H1 (cell line): ENCODE data around the gene VARS2. TPM values are rescaled to one million over a fixed set of nuclear protein-coding genes. Genes with fewer than 3 reads are reported as not detected.

Experiments
- CTCF ChIA-PET: fragments of 300-600 bp; sonication (Branson Sonifier 250); formaldehyde crosslinking; loops from one replicate; lab custom pipeline; 2021; ENCODE audit not compliant: partially characterized antibody; lab: Charles Lee
- POLR2A ChIA-PET: fragments of 300-600 bp; sonication (Branson Sonifier 250); formaldehyde crosslinking; loops from one replicate; lab custom pipeline; 2021; ENCODE audit warnings: inconsistent platforms; ENCODE audit not compliant: partially characterized antibody; lab: Charles Lee
- DNase-seq, 2 experiments: peaks; one replicate each; pipeline versions ENCODE4 v3.0.0 to v3.0.0-alpha.2; 2010 to 2022; ENCODE audit warnings: low spot score in 2 of 2, low read depth in 1 of 2, mixed read lengths in 1 of 2
- FAIRE-seq: peaks from 2 replicates; lab custom pipeline; 2011; peaks lifted over from hg19 to GRCh38; lab: Jason Lieb, UNC
- H2AFZ ChIP-seq: 2 replicates; pipeline ENCODE4 v1.8.1; 2012; ENCODE audit warnings: low read length, inconsistent platforms
- H2AK5ac ChIP-seq: 2 replicates; pipeline ENCODE4 v1.6.1; 2013; ENCODE audit warnings: low read depth, low read length
- H2BK120ac ChIP-seq: replicated peaks from 2 replicates; pipeline ENCODE3; 2013; ENCODE audit warnings: low read depth, low read length, inconsistent platforms
- H2BK12ac ChIP-seq: 2 replicates; pipeline ENCODE4 v1.6.1; 2013; ENCODE audit warnings: low read depth, low read length
- H2BK15ac ChIP-seq: 2 replicates; pipeline ENCODE4 v1.6.1; 2013; ENCODE audit warnings: low read length
- H2BK20ac ChIP-seq: 2 replicates; pipeline ENCODE4 v1.6.1; 2013; ENCODE audit warnings: low read length
- H2BK5ac ChIP-seq: 2 replicates; pipeline ENCODE4 v1.6.1; 2013; ENCODE audit warnings: low read depth, low read length
- H3K14ac ChIP-seq: 2 replicates; pipeline ENCODE4 v1.6.1; 2013; ENCODE audit warnings: inconsistent platforms; ENCODE audit not compliant: insufficient read length
- H3K18ac ChIP-seq: 2 replicates; pipeline ENCODE4 v1.6.1; 2013; ENCODE audit warnings: low read length; ENCODE audit errors: extremely low read depth
- H3K23ac ChIP-seq: 2 replicates; pipeline ENCODE4 v1.6.1; 2013; ENCODE audit warnings: inconsistent platforms; ENCODE audit not compliant: insufficient read length
- H3K23me2 ChIP-seq: 2 replicates; pipeline ENCODE4 v1.6.1; 2013; ENCODE audit warnings: low read depth, low read length
- H3K27ac ChIP-seq: 2 replicates; pipeline ENCODE4 v1.6.1; 2011; ENCODE audit warnings: low read depth, low read length, inconsistent platforms
- H3K27me3 ChIP-seq, 4 experiments: replicated peaks in 1 of 4; 1 replicate in 1 of 4; 2 replicates in 3 of 4; pipeline versions ENCODE4 v1.6.1 to v1.8.1; 2011 to 2013; ENCODE audit warnings: low read length in 3 of 4, mild to moderate bottlenecking in 3 of 4, inconsistent platforms in 2 of 4, mixed read lengths in 2 of 4, moderate library complexity in 1 of 4; ENCODE audit not compliant: control insufficient read depth in 3 of 4, insufficient read depth in 3 of 4; ENCODE audit errors: extremely low read depth in 1 of 4
- H3K36me3 ChIP-seq, 4 experiments: 2 replicates each; pipeline versions ENCODE4 v1.6.1 to v1.8.1; 2011 to 2013; ENCODE audit warnings: mild to moderate bottlenecking in 4 of 4, low read length in 3 of 4, moderate library complexity in 2 of 4, control low read depth in 1 of 4, inconsistent platforms in 1 of 4; ENCODE audit not compliant: insufficient read depth in 4 of 4, control insufficient read depth in 2 of 4
- H3K4ac ChIP-seq: replicated peaks from 2 replicates; pipeline ENCODE3; 2013; ENCODE audit warnings: low read length, low read depth, mixed read lengths, inconsistent platforms; ENCODE audit not compliant: insufficient read length
- H3K4me1 ChIP-seq, 4 experiments: replicated peaks in 1 of 4; 1 replicate in 1 of 4; 2 replicates in 3 of 4; pipeline versions ENCODE4 v1.6.1 to v1.8.1; 2011 to 2013; ENCODE audit warnings: low read length in 3 of 4, inconsistent platforms in 2 of 4, mixed read lengths in 1 of 4; ENCODE audit not compliant: insufficient read depth in 4 of 4, control insufficient read depth in 3 of 4
- H3K4me2 ChIP-seq, 2 experiments: 2 replicates each; pipeline versions ENCODE4 v1.6.1 to v1.8.1; 2011 to 2013; ENCODE audit warnings: low read depth in 2 of 2, low read length in 2 of 2, control low read depth in 1 of 2, inconsistent platforms in 1 of 2, mild to moderate bottlenecking in 1 of 2; ENCODE audit not compliant: insufficient read depth in 1 of 2
- H3K4me3 ChIP-seq, 4 experiments: fragments of 200-600, 300-600 bp in 1 of 4; sonication (generic), shearing (Covaris generic), sonication (Bioruptor Twin) in 1 of 4; 2 replicates each; pipeline versions ENCODE4 v1.5.1 to v1.8.1; 2011 to 2016; ENCODE audit warnings: low read length in 4 of 4, low read depth in 3 of 4, control low read depth in 2 of 4, inconsistent platforms in 2 of 4, mild to moderate bottlenecking in 2 of 4, mixed read lengths in 1 of 4, moderate library complexity in 1 of 4; ENCODE audit not compliant: insufficient read depth in 2 of 4; ENCODE audit errors: extremely low read depth in 1 of 4
- H3K56ac ChIP-seq: replicated peaks from 2 replicates; pipeline ENCODE3; 2013; ENCODE audit warnings: low read depth, mild to moderate bottlenecking, mixed read lengths, low read length, inconsistent platforms; ENCODE audit not compliant: insufficient read length
- H3K79me1 ChIP-seq: 2 replicates; pipeline ENCODE4 v1.6.1; 2013; ENCODE audit warnings: low read depth, low read length, control low read depth
- H3K79me2 ChIP-seq, 2 experiments: 2 replicates each; pipeline versions ENCODE4 v1.6.1 to v1.8.1; 2012 to 2013; ENCODE audit warnings: low read length in 2 of 2, mild to moderate bottlenecking in 2 of 2, inconsistent platforms in 1 of 2; ENCODE audit not compliant: insufficient read depth in 2 of 2, control insufficient read depth in 1 of 2
- H3K9ac ChIP-seq, 4 experiments: replicated peaks in 1 of 4; 1 replicate in 1 of 4; 2 replicates in 3 of 4; pipeline versions ENCODE4 v1.6.1 to v1.8.1; 2011 to 2013; ENCODE audit warnings: low read depth in 3 of 4, low read length in 3 of 4, control low read depth in 2 of 4, mild to moderate bottlenecking in 2 of 4, moderate library complexity in 2 of 4, inconsistent platforms in 1 of 4; ENCODE audit errors: extremely low read depth in 1 of 4
- H3K9me3 ChIP-seq, 2 experiments: 2 replicates each; pipeline versions ENCODE4 v1.6.1 to v1.8.1; 2012 to 2013; ENCODE audit warnings: mild to moderate bottlenecking in 2 of 2, moderate library complexity in 2 of 2, control low read depth in 1 of 2, inconsistent platforms in 1 of 2, low read depth in 1 of 2, low read length in 1 of 2, mixed read lengths in 1 of 2; ENCODE audit not compliant: insufficient read depth in 2 of 2
- H4K20me1 ChIP-seq, 2 experiments: replicated peaks in 1 of 2; 2 replicates each; pipeline versions ENCODE3 to v1.8.1; 2011 to 2013; ENCODE audit warnings: inconsistent platforms in 2 of 2, low read length in 2 of 2, mild to moderate bottlenecking in 1 of 2; ENCODE audit not compliant: insufficient read depth in 2 of 2, control insufficient read depth in 1 of 2
- H4K5ac ChIP-seq: 2 replicates; pipeline ENCODE4 v1.6.1; 2013; ENCODE audit warnings: low read length, low read depth, mixed read lengths, inconsistent platforms; ENCODE audit not compliant: insufficient read length
- H4K8ac ChIP-seq: 2 replicates; pipeline ENCODE4 v1.8.0; 2013; ENCODE audit warnings: mild to moderate bottlenecking, moderate library complexity, low read length, inconsistent platforms; ENCODE audit not compliant: insufficient read depth; ENCODE audit errors: extremely low read depth
- H4K91ac ChIP-seq: replicated peaks from 2 replicates; pipeline ENCODE3; 2013; ENCODE audit warnings: low read length, mixed read lengths, inconsistent platforms; ENCODE audit not compliant: insufficient read length
- CHD1 ChIP-seq: IDR thresholded peaks from 2 replicates; pipeline ENCODE4 v1.6.1; 2012; ENCODE audit warnings: low read depth, low read length, improper control_type of control experiment
- CREB1 ChIP-seq: IDR thresholded peaks from 2 replicates; pipeline ENCODE4 v1.6.1; 2012; ENCODE audit warnings: inconsistent platforms
- MAFK ChIP-seq: IDR thresholded peaks from 2 replicates; pipeline ENCODE4 v1.6.1; 2012; ENCODE audit warnings: low read depth, mild to moderate bottlenecking, improper control_type of control experiment, low read length
- PHF8 ChIP-seq: fragments of 200-600 bp; sonication (generic); conservative IDR thresholded peaks from 2 replicates; pipeline ENCODE4 v1.7.1; 2012; ENCODE audit warnings: low read depth, mild to moderate bottlenecking, inconsistent platforms, low read length, moderate library complexity
- RXRA ChIP-seq: IDR thresholded peaks from 2 replicates; pipeline ENCODE4 v1.6.1; 2011; ENCODE audit warnings: low read depth, mild to moderate bottlenecking, low read length, moderate library complexity; ENCODE audit not compliant: insufficient read depth
- SIX5 ChIP-seq: IDR thresholded peaks from 2 replicates; pipeline ENCODE4 v1.6.1; 2011; ENCODE audit warnings: mild to moderate bottlenecking, low read depth, low read length
- TAF1 ChIP-seq: IDR thresholded peaks from 2 replicates; pipeline ENCODE4 v1.6.1; 2011; ENCODE audit warnings: mild to moderate bottlenecking, low read depth, low read length
- TAF7 ChIP-seq: optimal IDR thresholded peaks from 2 replicates; pipeline ENCODE3; 2011; ENCODE audit warnings: low read depth, mild to moderate bottlenecking, inconsistent platforms, low read length, moderate library complexity, borderline replicate concordance
- TEAD4 ChIP-seq: IDR thresholded peaks from 2 replicates; pipeline ENCODE4 v1.6.1; 2012; ENCODE audit warnings: low read depth, low read length, inconsistent platforms, mixed read lengths
- WGBS, 2 experiments: shearing (Covaris generic) in 1 of 2; methylation state at CpG; one replicate each; pipeline versions ENCODE4 v1.1.6 to v1.1.7; 2013 to 2015; ENCODE audit warnings: low lambda C conversion rate in 2 of 2, mixed read lengths in 2 of 2, inconsistent platforms in 1 of 2, low coverage in 1 of 2, missing lambda C conversion rate in 1 of 2; ENCODE audit not compliant: insufficient replicate concordance in 2 of 2, insufficient coverage in 1 of 2, insufficient read length in 1 of 2; ENCODE audit errors: extremely low coverage in 1 of 2, missing lambda C conversion rate in 1 of 2; 5-methylcytosine and 5-hydroxymethylcytosine counted together
- polyA plus RNA-seq, 7 experiments: library from polyadenylated mRNA; depleted of rRNA in 3 of 7; stranded (reverse) in 5 of 7; unstranded in 2 of 7; fragments of >200 nt in 5 of 7; fragments of 200-250 nt in 2 of 7; gene quantifications; 1 replicate in 5 of 7; 2 replicates in 1 of 7; 4 replicates in 1 of 7; pipeline versions ENCODE4 v1.2.1 to v1.2.3, GENCODE V29; 2011 to 2013; ENCODE audit warnings: missing spikeins in 2 of 7, mixed read lengths in 2 of 7
- total RNA-seq: library from RNA; stranded (reverse); fragmentation: NEBNext Ultra II Directional; extraction: Animal tissue kit (Norgen Biotek cat#: 25700); gene quantifications from 2 replicates; pipeline ENCODE4 v1.2.1, GENCODE V29; 2021
- TF ChIP-seq, protein P1 (sequence below), 3 experiments: IDR thresholded peaks; 1 replicate in 2 of 3; 2 replicates in 1 of 3; pipeline versions ENCODE4 v1.5.1 to v1.6.1; 2011; ENCODE audit warnings: low read length in 3 of 3, mild to moderate bottlenecking in 3 of 3, inconsistent platforms in 2 of 3, low read depth in 1 of 3, moderate library complexity in 1 of 3; ENCODE audit not compliant: insufficient read depth in 1 of 3; ENCODE audit errors: control extremely low read depth in 1 of 3

VARS2 gene
- total and polyA plus RNA-seq, 2 of the 8 experiments (the other 6 are each of a cell fraction or from before 2014, with no cell fraction given), result 26.8 to 47.7 TPM

- FAIRE-seq, result no peak
- WGBS, 2 experiments, result 76% methylated on average over 17 of the region's 17 CpGs; no CpG with 5 or more reads in 1 of the 2 experiments
- TF ChIP-seq TAF1 (no peak), CHD1 (no peak), MAFK (no peak), CREB1 (no peak), SIX5 (no peak), RXRA (no peak), PHF8 (no peak), TEAD4 (no peak), TAF7 (no peak)
- TF ChIP-seq, protein P1, sequence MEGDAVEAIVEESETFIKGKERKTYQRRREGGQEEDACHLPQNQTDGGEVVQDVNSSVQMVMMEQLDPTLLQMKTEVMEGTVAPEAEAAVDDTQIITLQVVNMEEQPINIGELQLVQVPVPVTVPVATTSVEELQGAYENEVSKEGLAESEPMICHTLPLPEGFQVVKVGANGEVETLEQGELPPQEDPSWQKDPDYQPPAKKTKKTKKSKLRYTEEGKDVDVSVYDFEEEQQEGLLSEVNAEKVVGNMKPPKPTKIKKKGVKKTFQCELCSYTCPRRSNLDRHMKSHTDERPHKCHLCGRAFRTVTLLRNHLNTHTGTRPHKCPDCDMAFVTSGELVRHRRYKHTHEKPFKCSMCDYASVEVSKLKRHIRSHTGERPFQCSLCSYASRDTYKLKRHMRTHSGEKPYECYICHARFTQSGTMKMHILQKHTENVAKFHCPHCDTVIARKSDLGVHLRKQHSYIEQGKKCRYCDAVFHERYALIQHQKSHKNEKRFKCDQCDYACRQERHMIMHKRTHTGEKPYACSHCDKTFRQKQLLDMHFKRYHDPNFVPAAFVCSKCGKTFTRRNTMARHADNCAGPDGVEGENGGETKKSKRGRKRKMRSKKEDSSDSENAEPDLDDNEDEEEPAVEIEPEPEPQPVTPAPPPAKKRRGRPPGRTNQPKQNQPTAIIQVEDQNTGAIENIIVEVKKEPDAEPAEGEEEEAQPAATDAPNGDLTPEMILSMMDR (IDR thresholded peaks at IDR 0.05; ENCODE audit: control extremely low read depth in 1 of 3, insufficient read depth in 1 of 3, low read depth in 1 of 3, low read length in 3 of 3), result no peak
Observed at GRCh38 chr6:30914854-30915590, 984 bp downstream of the VARS2 start.

More at GRCh38 chr6:30914854-30915590, 984 bp downstream of the VARS2 start:
- Histone ChIP-seq H4K5ac (no peak overlapping the region), H2AFZ (no peak overlapping the region), H3K4me3 (peak overlapping the region; percentile 41 to 74 (median 66)), H2BK5ac (no peak overlapping the region), H3K4me1 (peaks cover 0 to 14% (median 6%) of the 10 kb centered on the region in 4 experiments; a peak in 5 of 7 replicates), H4K8ac (no peak overlapping the region), H2BK15ac (no peak overlapping the region), H2BK120ac (no peak overlapping the region), H3K36me3 (peaks cover 5 to 18% (median 10%) of the 10 kb centered on the region in 4 experiments; a peak in 7 of 8 replicates), H3K4ac (no peak overlapping the region), H3K23ac (no peak overlapping the region), H2AK5ac (peak overlapping the region; percentile 34; the same call in 1 of the 2 replicates), H3K23me2 (peaks cover 3% of the 10 kb centered on the region; the same call in 1 of the 2 replicates), H3K56ac (no peak overlapping the region), H3K79me1 (no peaks in the 10 kb centered on the region), H3K27ac (no peak overlapping the region), H3K4me2 (peak overlapping the region; percentile 68 to 97), H3K18ac (no peak overlapping the region), H3K27me3 (no peaks in the 10 kb centered on the region), H3K9ac (peak overlapping the region in 1 of 4 experiments; percentile 55; a peak in 2 of 7 replicates), H4K20me1 (no peaks in the 10 kb centered on the region), H3K79me2 (no peaks in the 10 kb centered on the region; a peak in 1 of 4 replicates), H4K91ac (no peak overlapping the region), H2BK12ac (peak overlapping the region; percentile 27; the same call in 1 of the 2 replicates), H3K9me3 (no peaks in the 10 kb centered on the region), H3K14ac (no peak overlapping the region), H2BK20ac (no peak overlapping the region)
- ChIA-PET POLR2A (interaction anchor here (0.6 to 4.0 kb wide), 20 partner anchors 8 to 196 kb away, joined by 3 to 22 read pairs (median 3); partner anchors contain the start of gene DDR1), CTCF (interaction anchor here (0.7 to 16.0 kb wide), 49 partner anchors 10 to 242 kb away, joined by 3 to 285 read pairs (median 5); partner anchors contain the start of genes DDR1, MUC21, MUCL3 and SFTA2)
- DNase-seq, result no peak
